ENCODE data around the gene PALMD.

- TF ChIP-seq, protein P1, sequence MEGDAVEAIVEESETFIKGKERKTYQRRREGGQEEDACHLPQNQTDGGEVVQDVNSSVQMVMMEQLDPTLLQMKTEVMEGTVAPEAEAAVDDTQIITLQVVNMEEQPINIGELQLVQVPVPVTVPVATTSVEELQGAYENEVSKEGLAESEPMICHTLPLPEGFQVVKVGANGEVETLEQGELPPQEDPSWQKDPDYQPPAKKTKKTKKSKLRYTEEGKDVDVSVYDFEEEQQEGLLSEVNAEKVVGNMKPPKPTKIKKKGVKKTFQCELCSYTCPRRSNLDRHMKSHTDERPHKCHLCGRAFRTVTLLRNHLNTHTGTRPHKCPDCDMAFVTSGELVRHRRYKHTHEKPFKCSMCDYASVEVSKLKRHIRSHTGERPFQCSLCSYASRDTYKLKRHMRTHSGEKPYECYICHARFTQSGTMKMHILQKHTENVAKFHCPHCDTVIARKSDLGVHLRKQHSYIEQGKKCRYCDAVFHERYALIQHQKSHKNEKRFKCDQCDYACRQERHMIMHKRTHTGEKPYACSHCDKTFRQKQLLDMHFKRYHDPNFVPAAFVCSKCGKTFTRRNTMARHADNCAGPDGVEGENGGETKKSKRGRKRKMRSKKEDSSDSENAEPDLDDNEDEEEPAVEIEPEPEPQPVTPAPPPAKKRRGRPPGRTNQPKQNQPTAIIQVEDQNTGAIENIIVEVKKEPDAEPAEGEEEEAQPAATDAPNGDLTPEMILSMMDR (IDR thresholded peaks at IDR 0.05), result no peak
- TF ChIP-seq POLR2A (IDR thresholded peaks at IDR 0.05), result no peak
Observed at GRCh38 chr1:99640672-99641071, 5.2 kb upstream of the PALMD start.
